ENCODE measurements around the gene ADGRG2.

DNA sequence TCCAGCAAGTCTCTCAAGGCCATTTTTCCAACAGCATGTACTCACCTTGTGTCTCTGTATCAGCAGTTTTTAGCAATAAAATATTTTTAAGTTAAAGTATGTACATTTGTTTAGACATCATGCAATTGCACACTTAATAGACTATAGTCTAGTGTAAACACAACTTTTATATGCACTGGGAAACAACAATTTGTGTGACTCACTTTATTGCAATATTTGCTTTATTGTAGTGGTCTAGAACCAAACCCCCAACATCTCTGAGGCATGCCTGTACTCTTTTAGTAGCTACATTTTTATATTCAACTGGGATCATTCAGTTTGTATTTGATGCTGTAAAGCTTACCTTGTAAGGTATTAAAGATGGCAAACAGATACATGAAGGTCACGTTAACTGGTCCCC lies 123.6 kb downstream of the ADGRG2 start:
- TF ChIP-seq CTCF (IDR thresholded peaks at IDR 0.05; ENCODE audit: insufficient read depth, low read length) (no peak), REST (IDR thresholded peaks at IDR 0.05; ENCODE audit: insufficient replicate concordance, low read depth) (no peak), POLR2AphosphoS5 (IDR thresholded peaks at IDR 0.05; ENCODE audit: low read depth) (no peak)
